PC-3 (cell line): Measurements from ENCODE around the gene LRP1B. TPM values are rescaled to one million over a fixed set of nuclear protein-coding genes. Genes with fewer than 3 reads are reported as not detected.
A peak's percentile ranks its signal among the peaks of the same experiment; 100 is the strongest.

ENCODE experiments used
- ATAC-seq: fragments of 200-7000 bp; cut with Tn5 transposase; 2 replicates; pipeline ENCODE4 v1.9.1; 2020; ENCODE audit warnings: mild to moderate bottlenecking, moderate library complexity
- BruUV-seq: library from RNA; stranded (reverse); fragments of 400-500 nt; replicated peaks from 2 replicates; lab custom pipeline; 2021; lab: Mats Ljungman, UMichigan
- CTCF ChIA-PET: fragments of 300-600 bp; sonication (Branson Sonifier 250); formaldehyde crosslinking; loops from one replicate; lab custom pipeline; 2022; ENCODE audit warnings: antibody characterized with exemption; lab: Charles Lee
- POLR2A ChIA-PET: fragments of 300-600 bp; sonication (Branson Sonifier 250); formaldehyde crosslinking; loops from one replicate; lab custom pipeline; 2022; ENCODE audit warnings: antibody characterized with exemption; ENCODE audit not compliant: unreplicated experiment; lab: Charles Lee
- DNase-seq: peaks from one replicate; pipeline ENCODE4 v3.0.0-alpha.2; 2015
- H2AFZ ChIP-seq: fragments of 300-600 bp; sonication (generic); 2 replicates; pipeline ENCODE4 v1.6.0; 2016; ENCODE audit warnings: antibody characterized with exemption, low read length
- H3F3A ChIP-seq: fragments of 300-600 bp; sonication (generic); one replicate; pipeline ENCODE4 v1.6.0; 2017; ENCODE audit warnings: antibody characterized with exemption, low read length, control low read depth, mild to moderate bottlenecking; ENCODE audit not compliant: unreplicated experiment
- H3K27ac ChIP-seq: fragments of 300-600 bp; sonication (generic); 2 replicates; pipeline ENCODE4 v1.5.1; 2016; ENCODE audit warnings: mild to moderate bottlenecking, low read length
- H3K27me3 ChIP-seq: fragments of 300-600 bp; sonication (generic); 2 replicates; pipeline ENCODE4 v1.6.1; 2016; ENCODE audit warnings: low read length, mixed read lengths
- H3K36me3 ChIP-seq: fragments of 300-600 bp; sonication (generic); 2 replicates; pipeline ENCODE4 v1.6.1; 2016; ENCODE audit warnings: low read depth, mixed run types, low read length, mixed read lengths
- H3K4me1 ChIP-seq: fragments of 300-600 bp; sonication (generic); 2 replicates; pipeline ENCODE4 v1.5.1; 2016; ENCODE audit warnings: low read length; ENCODE audit not compliant: insufficient read depth
- H3K4me2 ChIP-seq: fragments of 300-600 bp; sonication (generic); 2 replicates; pipeline ENCODE4 v1.6.0; 2016; ENCODE audit warnings: low read length
- H3K4me3 ChIP-seq: fragments of 300-600 bp; sonication (generic); 2 replicates; pipeline ENCODE4 v1.5.1; 2016; ENCODE audit warnings: mild to moderate bottlenecking, low read length, mixed read lengths
- H3K79me2 ChIP-seq: fragments of 300-600 bp; sonication (generic); 2 replicates; pipeline ENCODE4 v1.6.1; 2017; ENCODE audit warnings: low read length, mixed read lengths
- H3K9ac ChIP-seq: fragments of 300-600 bp; sonication (generic); 2 replicates; pipeline ENCODE4 v1.6.0; 2016; ENCODE audit warnings: mild to moderate bottlenecking, low read length
- H3K9me2 ChIP-seq: fragments of 300-600 bp; sonication (generic); replicated peaks from 2 replicates; pipeline ENCODE4 v1.6.1; 2016; ENCODE audit warnings: mixed run types, low read length, mixed read lengths
- H3K9me3 ChIP-seq: fragments of 300-600 bp; sonication (generic); 2 replicates; pipeline ENCODE4 v1.6.1; 2016; ENCODE audit warnings: low read length, mixed read lengths
- H4K20me1 ChIP-seq: fragments of 300-600 bp; sonication (generic); 2 replicates; pipeline ENCODE4 v1.6.1; 2016; ENCODE audit warnings: low read length, mixed read lengths
- EZH2 ChIP-seq: fragments of 300-600 bp; sonication (generic); IDR thresholded peaks from one replicate; pipeline ENCODE4 v1.6.1; 2017; ENCODE audit warnings: antibody characterized with exemption, mild to moderate bottlenecking, low read length; ENCODE audit not compliant: unreplicated experiment
- EZH2phosphoT487 ChIP-seq: fragments of 300-600 bp; sonication (generic); IDR thresholded peaks from 2 replicates; pipeline ENCODE4 v1.6.1; 2018; ENCODE audit warnings: mild to moderate bottlenecking, antibody characterized with exemption, low read length, borderline replicate concordance
- intact Hi-C: fragments of 100-400 bp; cut with micrococcal nuclease; formaldehyde crosslinking; loops from 2 replicates; pipeline ENCODE4 v1.9.0; 2023
- total RNA-seq: library from RNA; depleted of rRNA; stranded (reverse); fragments of >200 nt; gene quantifications from 2 replicates; pipeline ENCODE4 v1.2.3, GENCODE V29; 2014
- TF ChIP-seq, protein P1 (sequence below): fragments of 300-600 bp; sonication (generic); conservative IDR thresholded peaks from 2 replicates; pipeline ENCODE4 v1.5.1; 2017; ENCODE audit warnings: antibody characterized with exemption, low read depth, mild to moderate bottlenecking, low read length

Gene LRP1B
- total RNA-seq, 1 experiment from 2014 or later = 0.04 TPM

- DNase-seq (peak; percentile 51), ATAC-seq (peak; percentile 56)
- Histone ChIP-seq H3K79me2 (no peaks in the 10 kb centered on the region), H3K9ac (no peak overlapping the region), H4K20me1 (no peaks in the 10 kb centered on the region), H3K27me3 (no peaks in the 10 kb centered on the region), H3K9me3 (no peaks in the 10 kb centered on the region), H3K27ac (no peak overlapping the region), H3K4me3 (no peak overlapping the region), H3F3A (no peaks in the 10 kb centered on the region), H2AFZ (peak overlapping the region; percentile 23; the same call in 1 of the 2 replicates), H3K4me1 (0 out of 2 replicates have a peak, but pooled peaks cover 6% of the 10 kb centered on the region), H3K36me3 (no peaks in the 10 kb centered on the region), H3K9me2 (no peaks in the 10 kb centered on the region), H3K4me2 (no peak overlapping the region)
- no peak for TF ChIP-seq EZH2phosphoT487
- TF ChIP-seq, protein P1, sequence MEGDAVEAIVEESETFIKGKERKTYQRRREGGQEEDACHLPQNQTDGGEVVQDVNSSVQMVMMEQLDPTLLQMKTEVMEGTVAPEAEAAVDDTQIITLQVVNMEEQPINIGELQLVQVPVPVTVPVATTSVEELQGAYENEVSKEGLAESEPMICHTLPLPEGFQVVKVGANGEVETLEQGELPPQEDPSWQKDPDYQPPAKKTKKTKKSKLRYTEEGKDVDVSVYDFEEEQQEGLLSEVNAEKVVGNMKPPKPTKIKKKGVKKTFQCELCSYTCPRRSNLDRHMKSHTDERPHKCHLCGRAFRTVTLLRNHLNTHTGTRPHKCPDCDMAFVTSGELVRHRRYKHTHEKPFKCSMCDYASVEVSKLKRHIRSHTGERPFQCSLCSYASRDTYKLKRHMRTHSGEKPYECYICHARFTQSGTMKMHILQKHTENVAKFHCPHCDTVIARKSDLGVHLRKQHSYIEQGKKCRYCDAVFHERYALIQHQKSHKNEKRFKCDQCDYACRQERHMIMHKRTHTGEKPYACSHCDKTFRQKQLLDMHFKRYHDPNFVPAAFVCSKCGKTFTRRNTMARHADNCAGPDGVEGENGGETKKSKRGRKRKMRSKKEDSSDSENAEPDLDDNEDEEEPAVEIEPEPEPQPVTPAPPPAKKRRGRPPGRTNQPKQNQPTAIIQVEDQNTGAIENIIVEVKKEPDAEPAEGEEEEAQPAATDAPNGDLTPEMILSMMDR = no peak
- TF ChIP-seq EZH2 = no peak
- ChIA-PET POLR2A (no interaction called here), CTCF (no interaction called here)
- BruUV-seq = no TSS peak
- intact Hi-C loops = no loop called here
Observed at GRCh38 chr2:140990416-140990815, 1140.4 kb downstream of the LRP1B start.

- no peaks in the 10 kb centered on the region for H4K20me1 ChIP-seq
- no peak for ATAC-seq
- no peaks in the 10 kb centered on the region for H3K9me2 ChIP-seq
- H3K27me3 ChIP-seq = no peaks in the 10 kb centered on the region
- H3K4me3 ChIP-seq = no peak overlapping the region
- H3K36me3 ChIP-seq = no peaks in the 10 kb centered on the region
- no peak overlapping the region for H3K4me2 ChIP-seq
- H3K27ac ChIP-seq = no peak overlapping the region
- no peak overlapping the region for H2AFZ ChIP-seq
- ChIA-PET POLR2A (no interaction called here), CTCF (interaction anchor here (0.6 kb wide), 1 partner anchor 124 kb away, joined by 3 read pairs; no protein-coding TSS in a partner anchor)
- intact Hi-C loops = loop anchor here (10.0 kb wide), 2 partner anchors 406 to 566 kb away; no protein-coding TSS in a partner anchor
- H3K9ac ChIP-seq = no peak overlapping the region
- no peaks in the 10 kb centered on the region for H3K9me3 ChIP-seq
- no TSS peak for BruUV-seq
- no peak for TF ChIP-seq EZH2
- TF ChIP-seq, protein P1 = no peak
- no peak for TF ChIP-seq EZH2phosphoT487
- no peaks in the 10 kb centered on the region for H3F3A ChIP-seq
- H3K4me1 ChIP-seq = 0 out of 2 replicates have a peak, but pooled peaks cover 6% of the 10 kb centered on the region
- DNase-seq = peak; percentile 6
- H3K79me2 ChIP-seq = no peaks in the 10 kb centered on the region
Observed at GRCh38 chr2:140988597-140988996, 1142.2 kb downstream of the LRP1B start.

DNA sequence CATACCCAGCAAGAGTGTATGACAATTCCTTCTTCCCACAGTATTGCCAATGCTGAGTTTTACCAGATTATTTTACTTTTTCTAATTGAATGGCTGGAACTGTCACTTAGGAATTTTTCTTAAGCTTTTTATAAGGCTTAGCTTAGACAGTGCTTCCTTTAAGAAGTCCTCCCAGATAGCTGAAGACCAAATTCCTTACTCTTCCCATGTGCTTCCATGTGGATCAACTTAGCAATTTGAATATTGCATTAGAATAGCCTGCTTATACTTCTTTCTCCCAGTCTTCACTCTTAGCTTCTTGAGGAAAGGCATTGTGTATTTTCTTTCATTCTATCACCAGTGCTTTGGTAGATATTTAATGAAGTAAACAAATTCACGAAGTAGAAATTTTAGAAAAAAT is 1144.4 kb downstream of the LRP1B start:
- no peak for DNase-seq
- H3F3A ChIP-seq = no peaks in the 10 kb centered on the region
- H3K36me3 ChIP-seq = no peaks in the 10 kb centered on the region
- no TSS peak for BruUV-seq
- no peak overlapping the region for H2AFZ ChIP-seq
- H3K9me2 ChIP-seq = no peaks in the 10 kb centered on the region
- no peak overlapping the region for H3K4me3 ChIP-seq
- H3K9me3 ChIP-seq = no peaks in the 10 kb centered on the region
- no peak for TF ChIP-seq EZH2phosphoT487
- TF ChIP-seq, protein P1 = no peak
- H3K4me2 ChIP-seq = no peak overlapping the region
- H3K79me2 ChIP-seq = no peaks in the 10 kb centered on the region
- H3K27me3 ChIP-seq = no peaks in the 10 kb centered on the region
- 0 out of 2 replicates have a peak, but pooled peaks cover 6% of the 10 kb centered on the region for H3K4me1 ChIP-seq
- no peak overlapping the region for H3K27ac ChIP-seq
- POLR2A ChIA-PET = no interaction called here
- H3K9ac ChIP-seq = no peak overlapping the region
- intact Hi-C loops = loop anchor here (10.0 kb wide), 2 partner anchors 408 to 568 kb away; no protein-coding TSS in a partner anchor
- CTCF ChIA-PET = no interaction called here
- ATAC-seq = no peak
- no peaks in the 10 kb centered on the region for H4K20me1 ChIP-seq
